ENCODE data around the gene RAB30.

GRCh38 chr11:83073258-83073657 lies 1.6 kb upstream of the RAB30 start:
- TF ChIP-seq CTCF (IDR thresholded peaks at IDR 0.05; ENCODE audit: low read depth, low read length) (no peak), EZH2phosphoT487 (IDR thresholded peaks at IDR 0.05; ENCODE audit: low read depth) (no peak)
